Kidney (tissue), 14 donors: ENCODE results near the gene HSD17B3. TPM values are rescaled to one million over a fixed set of nuclear protein-coding genes. Genes with fewer than 3 reads are reported as not detected.

Source experiments
- DNase-seq, 5 donors: peaks; one replicate each; pipeline ENCODE4 v3.0.0-alpha.2; 2013 to 2020
- FAIRE-seq: peaks from 2 replicates; lab custom pipeline; 2012; peaks lifted over from hg19 to GRCh38; lab: Jason Lieb, UNC
- H3K27ac ChIP-seq, 2 donors: one replicate each; pipeline ENCODE4 v1.7.0; 2013; ENCODE audit warnings: low read depth in 2 of 2, low read length in 2 of 2, inconsistent platforms in 1 of 2
- H3K27me3 ChIP-seq: one replicate; pipeline ENCODE4 v1.7.1; 2013; ENCODE audit warnings: low read length, inconsistent platforms; ENCODE audit not compliant: control insufficient read depth, insufficient read depth
- H3K36me3 ChIP-seq, 3 donors: one replicate each; pipeline versions ENCODE4 v1.7.0 to v1.7.1; 2013; ENCODE audit warnings: low read length in 3 of 3, control low read depth in 1 of 3, inconsistent platforms in 1 of 3; ENCODE audit not compliant: insufficient read depth in 3 of 3, control insufficient read depth in 2 of 3
- H3K4me1 ChIP-seq, 3 donors: one replicate each; pipeline versions ENCODE4 v1.7.0 to v1.7.1; 2013; ENCODE audit warnings: low read length in 3 of 3, inconsistent platforms in 1 of 3, low read depth in 1 of 3; ENCODE audit not compliant: control insufficient read depth in 2 of 3, insufficient read depth in 2 of 3
- H3K4me3 ChIP-seq, 3 donors: one replicate each; pipeline versions ENCODE4 v1.7.0 to v1.8.1; 2013; ENCODE audit warnings: low read length in 3 of 3, control low read depth in 1 of 3, inconsistent platforms in 1 of 3
- H3K9ac ChIP-seq, 3 donors: one replicate each; pipeline versions ENCODE4 v1.7.0 to v1.7.1; 2013; ENCODE audit warnings: low read length in 3 of 3, control low read depth in 1 of 3, inconsistent platforms in 1 of 3
- H3K9me3 ChIP-seq, 3 donors: one replicate each; pipeline versions ENCODE4 v1.7.0 to v1.7.1; 2013; ENCODE audit warnings: low read length in 3 of 3, control low read depth in 1 of 3, inconsistent platforms in 1 of 3; ENCODE audit not compliant: control insufficient read depth in 2 of 3, insufficient read depth in 1 of 3
- CTCF ChIP-seq: IDR thresholded peaks from 3 replicates; pipeline ENCODE4 v1.5.1; 2012; ENCODE audit warnings: mild to moderate bottlenecking, moderate library complexity, borderline replicate concordance; ENCODE audit not compliant: insufficient read depth; ENCODE audit errors: extremely low read depth
- intact Hi-C: fragments of 100-400 bp; cut with DNase I; formaldehyde crosslinking; loops from one replicate; pipeline ENCODE4 v1.11.1; 2022
- polyA plus RNA-seq: library from polyadenylated mRNA; stranded (reverse); fragments of 350-450 nt; fragmentation: Illumina TruSeq; extraction: RNeasy Lipid Tissue Mini Kit (QIAGEN cat#74804); gene quantifications from one replicate; pipeline ENCODE4 v1.2.3, GENCODE V29; 2014; ENCODE audit warnings: low read depth, low replicate concordance; ENCODE audit not compliant: insufficient read depth
- total RNA-seq: library from RNA; stranded (reverse); fragmentation: NEBNext Ultra II Directional; extraction: Animal tissue kit (Norgen Biotek cat#: 25700); gene quantifications from one replicate; pipeline ENCODE4 v1.2.1, GENCODE V29; 2021
- donor health status: control.
- donor health status: control.
- donor health status: control.
- donor health status: control.
- donor health status: control.
- donor health status: DM: yes; HTN: yes; CAD: no.
- donor health status: Normal renal cell carcinoma (clear cell type).

Gene HSD17B3
- total and polyA plus RNA-seq, 2 donors from 2014 or later, result 0.66 to 2.0 TPM

- no peak for FAIRE-seq
Observed at GRCh38 chr9:96270236-96270744, 31.7 kb downstream of the HSD17B3 start.

GRCh38 chr9:96258967-96259366 is 43.0 kb downstream of the HSD17B3 start:
- Histone ChIP-seq H3K36me3 (no peaks in the 10 kb centered on the region), H3K9ac (no peak overlapping the region), H3K27me3 (no peaks in the 10 kb centered on the region), H3K9me3 (no peaks in the 10 kb centered on the region), H3K4me1 (no peaks in the 10 kb centered on the region), H3K27ac (no peak overlapping the region), H3K4me3 (no peak overlapping the region)
- DNase-seq (no peak), FAIRE-seq (no peak)
- no peak for TF ChIP-seq CTCF
- intact Hi-C loops, result no loop called here

More at GRCh38 chr9:96270236-96270744, 31.7 kb downstream of the HSD17B3 start:
- H3K27ac ChIP-seq, result no peak overlapping the region
- H3K4me3 ChIP-seq, result no peak overlapping the region
- DNase-seq, result peak in 1 of 5 donors; percentile 18
- peaks cover 0 to 10% (median 2%) of the 10 kb centered on the region in 3 donors for H3K9me3 ChIP-seq
- no peak for TF ChIP-seq CTCF
- intact Hi-C loops, result no loop called here
- no peaks in the 10 kb centered on the region for H3K27me3 ChIP-seq
- no peak overlapping the region for H3K9ac ChIP-seq
- no peaks in the 10 kb centered on the region for H3K36me3 ChIP-seq
- H3K4me1 ChIP-seq, result no peaks in the 10 kb centered on the region

GRCh38 chr9:96256800-96257199 is 45.2 kb downstream of the HSD17B3 start:
- H3K4me1 ChIP-seq, result no peaks in the 10 kb centered on the region
- H3K27me3 ChIP-seq, result no peaks in the 10 kb centered on the region
- intact Hi-C loops, result no loop called here
- no peak overlapping the region for H3K9ac ChIP-seq
- H3K9me3 ChIP-seq, result no peaks in the 10 kb centered on the region
- H3K27ac ChIP-seq, result no peak overlapping the region
- no peaks in the 10 kb centered on the region for H3K36me3 ChIP-seq
- TF ChIP-seq CTCF, result no peak
- H3K4me3 ChIP-seq, result no peak overlapping the region
- FAIRE-seq (no peak), DNase-seq (no peak)

GRCh38 chr9:96255698-96256097 is 46.3 kb downstream of the HSD17B3 start:
- H3K9ac ChIP-seq, result no peak overlapping the region
- no peaks in the 10 kb centered on the region for H3K4me1 ChIP-seq
- H3K36me3 ChIP-seq, result no peaks in the 10 kb centered on the region
- no peak for TF ChIP-seq CTCF
- H3K4me3 ChIP-seq, result no peak overlapping the region
- no peaks in the 10 kb centered on the region for H3K27me3 ChIP-seq
- H3K27ac ChIP-seq, result no peak overlapping the region
- FAIRE-seq, result no peak
- intact Hi-C loops, result no loop called here
- DNase-seq, result no peak
- H3K9me3 ChIP-seq, result no peaks in the 10 kb centered on the region
